Cardiac muscle cell (in vitro differentiated cells and primary cell): Measurements from ENCODE around the gene EFCAB3. TPM values are rescaled to one million over a fixed set of nuclear protein-coding genes. Genes with fewer than 3 reads are reported as not detected.
"Not testable (repeated sequence)": the region's sequence is repeated elsewhere in the genome, so short reads cannot be mapped to it uniquely, and the experiment has no call there.

ENCODE experiments used
- DNase-seq, 2 donors: peaks; one replicate each; pipeline versions ENCODE4 v3.0.0 to v3.0.0-alpha.2; 2010 to 2017; ENCODE audit warnings: low read depth in 1 of 2, low spot score in 1 of 2
- H3K27ac ChIP-seq: fragments of 200-600 bp; sonication (generic); 2 replicates; pipeline ENCODE4 v1.5.1; 2016
- H3K27me3 ChIP-seq: fragments of 200-600 bp; sonication (generic); 2 replicates; pipeline ENCODE4 v1.6.0; 2016; ENCODE audit warnings: control low read depth
- H3K36me3 ChIP-seq: fragments of 200-600 bp; sonication (generic); 2 replicates; pipeline ENCODE4 v1.5.1; 2016; ENCODE audit warnings: control low read depth
- H3K4me1 ChIP-seq: fragments of 200-600 bp; sonication (generic); 2 replicates; pipeline ENCODE4 v1.8.1; 2017; ENCODE audit warnings: low read depth, mild to moderate bottlenecking, mixed run types
- H3K4me3 ChIP-seq: fragments of 200-600 bp; sonication (generic); 2 replicates; pipeline ENCODE4 v1.5.1; 2016; ENCODE audit warnings: mild to moderate bottlenecking
- H3K9me3 ChIP-seq: fragments of 200-600 bp; sonication (generic); 2 replicates; pipeline ENCODE4 v1.5.1; 2017; ENCODE audit warnings: low read depth, mild to moderate bottlenecking, control low read depth
- CTCF ChIP-seq: IDR thresholded peaks from 2 replicates; pipeline ENCODE4 v1.5.1; 2012; ENCODE audit warnings: low read depth, mild to moderate bottlenecking, low read length
- polyA plus RNA-seq: library from polyadenylated mRNA; unstranded; fragments of >200 nt; fragmentation: Nextera tagmentation; extraction: Ambion mirVana; gene quantifications from 2 replicates; pipeline ENCODE4 v1.2.1, GENCODE V29; 2016
- total RNA-seq: library from RNA; depleted of rRNA; stranded (reverse); fragments of >200 nt; gene quantifications from 2 replicates; pipeline ENCODE4 v1.2.3, GENCODE V29; 2016

Gene EFCAB3
- total and polyA plus RNA-seq, 2 experiments from 2014 or later, result not detected

- Histone ChIP-seq H3K27ac (no peak overlapping the region), H3K9me3 (no peaks in the 10 kb centered on the region), H3K27me3 (peaks cover 21% of the 10 kb centered on the region), H3K36me3 (no peaks in the 10 kb centered on the region), H3K4me1 (no peaks in the 10 kb centered on the region), H3K4me3 (no peak overlapping the region)
- TF ChIP-seq CTCF, result no peak
- DNase-seq, result no peak
Measured at GRCh38 chr17:62381561-62381960, 1.2 kb downstream of the EFCAB3 start.

GRCh38 chr17:62388856-62389255 lies 8.5 kb downstream of the EFCAB3 start:
- no peak for TF ChIP-seq CTCF
- Histone ChIP-seq H3K27ac (no peak overlapping the region), H3K36me3 (no peaks in the 10 kb centered on the region), H3K9me3 (no peaks in the 10 kb centered on the region), H3K27me3 (peaks cover 4% of the 10 kb centered on the region), H3K4me1 (no peaks in the 10 kb centered on the region), H3K4me3 (no peak overlapping the region)
- no peak for DNase-seq

- no peak for TF ChIP-seq CTCF
- H3K4me1 ChIP-seq, result no peaks in the 10 kb centered on the region
- no peak overlapping the region for H3K4me3 ChIP-seq
- H3K36me3 ChIP-seq, result no peaks in the 10 kb centered on the region
- no peaks in the 10 kb centered on the region for H3K9me3 ChIP-seq
- peaks cover 4% of the 10 kb centered on the region for H3K27me3 ChIP-seq
- H3K27ac ChIP-seq, result no peak overlapping the region
- DNase-seq, result no peak
Measured at GRCh38 chr17:62392908-62393307, 12.6 kb downstream of the EFCAB3 start.

GRCh38 chr17:62398891-62399290 lies 18.5 kb downstream of the EFCAB3 start:
- no peaks in the 10 kb centered on the region for H3K4me1 ChIP-seq
- H3K27ac ChIP-seq, result no peak overlapping the region
- TF ChIP-seq CTCF, result no peak
- no peaks in the 10 kb centered on the region for H3K36me3 ChIP-seq
- no peak for DNase-seq
- no peaks in the 10 kb centered on the region for H3K9me3 ChIP-seq
- H3K27me3 ChIP-seq, result no peaks in the 10 kb centered on the region
- H3K4me3 ChIP-seq, result no peak overlapping the region

GRCh38 chr17:62405451-62405850 lies 25.1 kb downstream of the EFCAB3 start:
- DNase-seq, result no peak
- no peak for TF ChIP-seq CTCF
- Histone ChIP-seq H3K4me1 (no peaks in the 10 kb centered on the region), H3K36me3 (no peaks in the 10 kb centered on the region), H3K9me3 (no peaks in the 10 kb centered on the region), H3K27ac (no peak overlapping the region), H3K4me3 (no peak overlapping the region), H3K27me3 (no peaks in the 10 kb centered on the region)

- not testable (repeated sequence) for DNase-seq, H3K4me1 ChIP-seq, H3K27me3 ChIP-seq, H3K4me3 ChIP-seq, H3K9me3 ChIP-seq, H3K27ac ChIP-seq, H3K36me3 ChIP-seq
Measured at GRCh38 chr17:62413090-62413489, 32.7 kb downstream of the EFCAB3 start.

GRCh38 chr17:62423647-62424461 lies 43.5 kb downstream of the EFCAB3 start, which contains the start of gene METTL2A:
METTL2A (plus strand) TSS chr17:62423897; CDS start chr17:62423903, 6 bp downstream.
- H3K9me3 ChIP-seq, H3K4me1 ChIP-seq, H3K27me3 ChIP-seq, H3K36me3 ChIP-seq: not testable (repeated sequence)
- peak; percentile 74 to 94 for DNase-seq
- Histone ChIP-seq H3K4me3 (peak within 1 kb of the TSS; percentile 90), H3K27ac (peak within 1 kb of the TSS; percentile 92)

GRCh38 chr17:62426214-62426613 lies 45.9 kb downstream of the EFCAB3 start:
- H3K27me3 ChIP-seq, DNase-seq, H3K4me1 ChIP-seq, H3K4me3 ChIP-seq, H3K9me3 ChIP-seq, H3K36me3 ChIP-seq, H3K27ac ChIP-seq: not testable (repeated sequence)

GRCh38 chr17:62435251-62435650 lies 54.9 kb downstream of the EFCAB3 start:
- H3K4me3 ChIP-seq, H3K36me3 ChIP-seq, DNase-seq, H3K27me3 ChIP-seq, H3K9me3 ChIP-seq, H3K4me1 ChIP-seq, H3K27ac ChIP-seq: not testable (repeated sequence)
